PC-3 (cell line): ENCODE data around the gene TCN1. TPM values are rescaled to one million over a fixed set of nuclear protein-coding genes. Genes with fewer than 3 reads are reported as not detected.

ENCODE experiments used
- ATAC-seq: fragments of 200-7000 bp; cut with Tn5 transposase; 2 replicates; pipeline ENCODE4 v1.9.1; 2020; ENCODE audit warnings: mild to moderate bottlenecking, moderate library complexity
- BruUV-seq: library from RNA; stranded (reverse); fragments of 400-500 nt; replicated peaks from 2 replicates; lab custom pipeline; 2021; lab: Mats Ljungman, UMichigan
- CTCF ChIA-PET: fragments of 300-600 bp; sonication (Branson Sonifier 250); formaldehyde crosslinking; loops from one replicate; lab custom pipeline; 2022; ENCODE audit warnings: antibody characterized with exemption; lab: Charles Lee
- POLR2A ChIA-PET: fragments of 300-600 bp; sonication (Branson Sonifier 250); formaldehyde crosslinking; loops from one replicate; lab custom pipeline; 2022; ENCODE audit warnings: antibody characterized with exemption; ENCODE audit not compliant: unreplicated experiment; lab: Charles Lee
- DNase-seq: peaks from one replicate; pipeline ENCODE4 v3.0.0-alpha.2; 2015
- H2AFZ ChIP-seq: fragments of 300-600 bp; sonication (generic); 2 replicates; pipeline ENCODE4 v1.6.0; 2016; ENCODE audit warnings: antibody characterized with exemption, low read length
- H3F3A ChIP-seq: fragments of 300-600 bp; sonication (generic); one replicate; pipeline ENCODE4 v1.6.0; 2017; ENCODE audit warnings: antibody characterized with exemption, low read length, control low read depth, mild to moderate bottlenecking; ENCODE audit not compliant: unreplicated experiment
- H3K27ac ChIP-seq: fragments of 300-600 bp; sonication (generic); 2 replicates; pipeline ENCODE4 v1.5.1; 2016; ENCODE audit warnings: mild to moderate bottlenecking, low read length
- H3K27me3 ChIP-seq: fragments of 300-600 bp; sonication (generic); 2 replicates; pipeline ENCODE4 v1.6.1; 2016; ENCODE audit warnings: low read length, mixed read lengths
- H3K36me3 ChIP-seq: fragments of 300-600 bp; sonication (generic); 2 replicates; pipeline ENCODE4 v1.6.1; 2016; ENCODE audit warnings: low read depth, mixed run types, low read length, mixed read lengths
- H3K4me1 ChIP-seq: fragments of 300-600 bp; sonication (generic); 2 replicates; pipeline ENCODE4 v1.5.1; 2016; ENCODE audit warnings: low read length; ENCODE audit not compliant: insufficient read depth
- H3K4me2 ChIP-seq: fragments of 300-600 bp; sonication (generic); 2 replicates; pipeline ENCODE4 v1.6.0; 2016; ENCODE audit warnings: low read length
- H3K4me3 ChIP-seq: fragments of 300-600 bp; sonication (generic); 2 replicates; pipeline ENCODE4 v1.5.1; 2016; ENCODE audit warnings: mild to moderate bottlenecking, low read length, mixed read lengths
- H3K79me2 ChIP-seq: fragments of 300-600 bp; sonication (generic); 2 replicates; pipeline ENCODE4 v1.6.1; 2017; ENCODE audit warnings: low read length, mixed read lengths
- H3K9ac ChIP-seq: fragments of 300-600 bp; sonication (generic); 2 replicates; pipeline ENCODE4 v1.6.0; 2016; ENCODE audit warnings: mild to moderate bottlenecking, low read length
- H3K9me2 ChIP-seq: fragments of 300-600 bp; sonication (generic); replicated peaks from 2 replicates; pipeline ENCODE4 v1.6.1; 2016; ENCODE audit warnings: mixed run types, low read length, mixed read lengths
- H3K9me3 ChIP-seq: fragments of 300-600 bp; sonication (generic); 2 replicates; pipeline ENCODE4 v1.6.1; 2016; ENCODE audit warnings: low read length, mixed read lengths
- H4K20me1 ChIP-seq: fragments of 300-600 bp; sonication (generic); 2 replicates; pipeline ENCODE4 v1.6.1; 2016; ENCODE audit warnings: low read length, mixed read lengths
- EZH2 ChIP-seq: fragments of 300-600 bp; sonication (generic); IDR thresholded peaks from one replicate; pipeline ENCODE4 v1.6.1; 2017; ENCODE audit warnings: antibody characterized with exemption, mild to moderate bottlenecking, low read length; ENCODE audit not compliant: unreplicated experiment
- EZH2phosphoT487 ChIP-seq: fragments of 300-600 bp; sonication (generic); IDR thresholded peaks from 2 replicates; pipeline ENCODE4 v1.6.1; 2018; ENCODE audit warnings: mild to moderate bottlenecking, antibody characterized with exemption, low read length, borderline replicate concordance
- intact Hi-C: fragments of 100-400 bp; cut with micrococcal nuclease; formaldehyde crosslinking; loops from 2 replicates; pipeline ENCODE4 v1.9.0; 2023
- total RNA-seq: library from RNA; depleted of rRNA; stranded (reverse); fragments of >200 nt; gene quantifications from 2 replicates; pipeline ENCODE4 v1.2.3, GENCODE V29; 2014
- TF ChIP-seq, protein P1 (sequence below): fragments of 300-600 bp; sonication (generic); conservative IDR thresholded peaks from 2 replicates; pipeline ENCODE4 v1.5.1; 2017; ENCODE audit warnings: antibody characterized with exemption, low read depth, mild to moderate bottlenecking, low read length

TCN1 gene
- total RNA-seq, 1 experiment from 2014 or later, result 14.8 TPM

- no peak overlapping the region for H3K9ac ChIP-seq
- H3K36me3 ChIP-seq, result no peaks in the 10 kb centered on the region
- TF ChIP-seq EZH2 (no peak), EZH2phosphoT487 (no peak)
- TF ChIP-seq, protein P1, sequence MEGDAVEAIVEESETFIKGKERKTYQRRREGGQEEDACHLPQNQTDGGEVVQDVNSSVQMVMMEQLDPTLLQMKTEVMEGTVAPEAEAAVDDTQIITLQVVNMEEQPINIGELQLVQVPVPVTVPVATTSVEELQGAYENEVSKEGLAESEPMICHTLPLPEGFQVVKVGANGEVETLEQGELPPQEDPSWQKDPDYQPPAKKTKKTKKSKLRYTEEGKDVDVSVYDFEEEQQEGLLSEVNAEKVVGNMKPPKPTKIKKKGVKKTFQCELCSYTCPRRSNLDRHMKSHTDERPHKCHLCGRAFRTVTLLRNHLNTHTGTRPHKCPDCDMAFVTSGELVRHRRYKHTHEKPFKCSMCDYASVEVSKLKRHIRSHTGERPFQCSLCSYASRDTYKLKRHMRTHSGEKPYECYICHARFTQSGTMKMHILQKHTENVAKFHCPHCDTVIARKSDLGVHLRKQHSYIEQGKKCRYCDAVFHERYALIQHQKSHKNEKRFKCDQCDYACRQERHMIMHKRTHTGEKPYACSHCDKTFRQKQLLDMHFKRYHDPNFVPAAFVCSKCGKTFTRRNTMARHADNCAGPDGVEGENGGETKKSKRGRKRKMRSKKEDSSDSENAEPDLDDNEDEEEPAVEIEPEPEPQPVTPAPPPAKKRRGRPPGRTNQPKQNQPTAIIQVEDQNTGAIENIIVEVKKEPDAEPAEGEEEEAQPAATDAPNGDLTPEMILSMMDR, result no peak
- ATAC-seq (no peak), DNase-seq (no peak)
- ChIA-PET POLR2A (no interaction called here), CTCF (no interaction called here)
- no peaks in the 10 kb centered on the region for H4K20me1 ChIP-seq
- 0 out of 2 replicates have a peak, but pooled peaks cover 3% of the 10 kb centered on the region for H3K9me2 ChIP-seq
- no peaks in the 10 kb centered on the region for H3F3A ChIP-seq
- intact Hi-C loops, result no loop called here
- no TSS peak for BruUV-seq
- no peak overlapping the region for H3K4me2 ChIP-seq
- no peak overlapping the region for H2AFZ ChIP-seq
- no peak overlapping the region for H3K27ac ChIP-seq
- H3K9me3 ChIP-seq, result no peaks in the 10 kb centered on the region
- no peak overlapping the region for H3K4me3 ChIP-seq
- H3K79me2 ChIP-seq, result no peaks in the 10 kb centered on the region
- H3K4me1 ChIP-seq, result no peaks in the 10 kb centered on the region
- H3K27me3 ChIP-seq, result no peaks in the 10 kb centered on the region
Observed at GRCh38 chr11:59846556-59846955, 19.7 kb downstream of the TCN1 start.

DNA sequence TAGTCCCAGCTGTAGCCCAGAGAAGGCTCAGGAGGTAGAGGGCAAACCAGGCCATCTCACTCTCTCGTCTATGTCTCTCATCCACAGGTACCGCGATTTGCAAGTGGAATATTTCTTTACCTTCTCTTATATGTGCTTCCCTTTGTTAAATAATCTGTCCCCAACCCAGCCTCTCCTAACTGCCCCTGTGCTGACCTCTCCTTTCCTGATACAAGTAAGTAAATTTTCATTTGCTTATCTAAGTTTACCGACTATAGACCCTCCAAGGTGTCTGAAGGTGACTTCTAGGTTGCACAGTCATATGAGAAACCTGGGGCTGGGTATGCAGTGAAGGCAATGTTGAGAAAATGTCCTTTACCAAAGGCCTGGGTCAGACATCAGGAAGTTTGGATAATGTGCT is 20.9 kb downstream of the TCN1 start, which contains the start of gene CBLIF:
TSS of gene CBLIF (minus strand) at position 101 of the 400 bp plus-strand sequence. CDS start at position 55, 46 bp downstream.
- Histone ChIP-seq H3K27me3 (no peaks in the 10 kb centered on the region), H3K9me2 (0 out of 2 replicates have a peak, but pooled peaks cover 5% of the 10 kb centered on the region), H3K9ac (no peak within 1 kb of the TSS), H3K79me2 (no peaks in the 10 kb centered on the region), H3K36me3 (no peaks in the 10 kb centered on the region), H3K4me3 (no peak within 1 kb of the TSS), H3K9me3 (no peaks in the 10 kb centered on the region), H3F3A (no peaks in the 10 kb centered on the region), H3K27ac (no peak within 1 kb of the TSS), H3K4me1 (no peaks in the 10 kb centered on the region), H4K20me1 (no peaks in the 10 kb centered on the region), H2AFZ (no peak within 1 kb of the TSS), H3K4me2 (no peak within 1 kb of the TSS)
- DNase-seq (no peak), ATAC-seq (no peak)
- no TSS peak for BruUV-seq
- ChIA-PET POLR2A (no interaction called here), CTCF (no interaction called here)
- intact Hi-C loops, result no loop called here
- TF ChIP-seq EZH2phosphoT487 (no peak), EZH2 (no peak)
- TF ChIP-seq, protein P1, result no peak

GRCh38 chr11:59842316-59842715 is 24.0 kb downstream of the TCN1 start:
- H3K79me2 ChIP-seq, result no peaks in the 10 kb centered on the region
- H3K4me2 ChIP-seq, result no peak overlapping the region
- H3K9me2 ChIP-seq, result 0 out of 2 replicates have a peak, but pooled peaks cover 5% of the 10 kb centered on the region
- no peaks in the 10 kb centered on the region for H3K9me3 ChIP-seq
- H3F3A ChIP-seq, result no peaks in the 10 kb centered on the region
- ChIA-PET CTCF (no interaction called here), POLR2A (no interaction called here)
- no peak overlapping the region for H3K9ac ChIP-seq
- DNase-seq (no peak), ATAC-seq (no peak)
- no peak overlapping the region for H2AFZ ChIP-seq
- TF ChIP-seq EZH2 (no peak), EZH2phosphoT487 (no peak)
- TF ChIP-seq, protein P1, result no peak
- no peaks in the 10 kb centered on the region for H3K36me3 ChIP-seq
- BruUV-seq, result no TSS peak
- intact Hi-C loops, result no loop called here
- H3K27me3 ChIP-seq, result no peaks in the 10 kb centered on the region
- H3K27ac ChIP-seq, result no peak overlapping the region
- H4K20me1 ChIP-seq, result no peaks in the 10 kb centered on the region
- H3K4me1 ChIP-seq, result no peaks in the 10 kb centered on the region
- no peak overlapping the region for H3K4me3 ChIP-seq
